ENCODE measurements around the gene BTNL2.
"Not testable (repeated sequence)": the region's sequence is repeated elsewhere in the genome, so short reads cannot be mapped to it uniquely, and the experiment has no call there.

BTNL2 gene

GRCh38 chr6:32370505-32370904 is 36.5 kb downstream of the BTNL2 start:
- no peak for DNase-seq (ENCODE audit: low read depth in 1 of 2, low spot score in 1 of 2)

- DNase-seq (ENCODE audit: low read depth in 1 of 2, low spot score in 1 of 2): no peak
These were observed 37.3 kb downstream of the BTNL2 start for GRCh38 chr6:32369660-32370059.

- DNase-seq (ENCODE audit: low read depth in 1 of 2, low spot score in 1 of 2): no peak
These were observed 39.3 kb downstream of the BTNL2 start for GRCh38 chr6:32367644-32368043.

- not testable (repeated sequence) for DNase-seq (ENCODE audit: low read depth in 1 of 2, low spot score in 1 of 2)
These were observed 47.8 kb downstream of the BTNL2 start for GRCh38 chr6:32359225-32359624.

- DNase-seq (ENCODE audit: low read depth in 1 of 2, low spot score in 1 of 2): not testable (repeated sequence)
These were observed 48.4 kb downstream of the BTNL2 start for GRCh38 chr6:32358548-32358947.

GRCh38 chr6:32355018-32355417 is 52.0 kb downstream of the BTNL2 start:
- DNase-seq (ENCODE audit: low read depth in 1 of 2, low spot score in 1 of 2): no peak

GRCh38 chr6:32353348-32353747 is 53.6 kb downstream of the BTNL2 start:
- DNase-seq (ENCODE audit: low read depth in 1 of 2, low spot score in 1 of 2): no peak
